ENCODE results near the gene GADL1. TPM values are rescaled to one million over a fixed set of nuclear protein-coding genes. Genes with fewer than 3 reads are reported as not detected.

The GADL1 gene
- total and polyA plus RNA-seq, 9 donors: 0.01 to 13.3 (median 0.23) TPM; not detected in 3

- Histone ChIP-seq H3K9me3 (no peaks in the 10 kb centered on the region), H3K27me3 (no peaks in the 10 kb centered on the region), H3K27ac (no peak overlapping the region), H3K4me3 (no peak overlapping the region), H3K4me1 (ENCODE audit: insufficient read depth) (no peaks in the 10 kb centered on the region), H3K36me3 (no peaks in the 10 kb centered on the region)
- intact Hi-C loops (cut with DNase I): loop anchor here in 1 of 4 donors (5.0 kb wide), 1 partner anchor 711 kb away; no protein-coding TSS in a partner anchor
- DNase-seq: no peak
- TF ChIP-seq CTCF (IDR thresholded peaks at IDR 0.05): no peak
- WGBS, 3 donors: 88 to 93% (median 89%) methylated on average over 3 of the region's 3 CpGs
Observed at GRCh38 chr3:30753766-30754165, 140.7 kb downstream of the GADL1 start.

GRCh38 chr3:30752970-30753369 is 141.5 kb downstream of the GADL1 start:
- Histone ChIP-seq H3K4me3 (no peak overlapping the region), H3K27ac (no peak overlapping the region), H3K36me3 (no peaks in the 10 kb centered on the region), H3K27me3 (no peaks in the 10 kb centered on the region), H3K9me3 (no peaks in the 10 kb centered on the region), H3K4me1 (ENCODE audit: insufficient read depth) (no peaks in the 10 kb centered on the region)
- no peak for TF ChIP-seq CTCF (IDR thresholded peaks at IDR 0.05)
- no peak for DNase-seq
- intact Hi-C loops (cut with DNase I): loop anchor here in 1 of 4 donors (5.0 kb wide), 1 partner anchor 711 kb away; no protein-coding TSS in a partner anchor
- 81 to 90% (median 82%) methylated on average over 4 of the region's 4 CpGs for WGBS, 3 donors

- H3K4me1 ChIP-seq (ENCODE audit: insufficient read depth): no peaks in the 10 kb centered on the region
- no peak overlapping the region for H3K27ac ChIP-seq
- DNase-seq: no peak
- TF ChIP-seq CTCF (IDR thresholded peaks at IDR 0.05): no peak
- TF ChIP-seq EP300 (IDR thresholded peaks at IDR 0.05): no peak
- no peak for TF ChIP-seq POLR2A (IDR thresholded peaks at IDR 0.05)
- no peaks in the 10 kb centered on the region for H3K27me3 ChIP-seq
- no peak overlapping the region for H3K4me3 ChIP-seq
- no peaks in the 10 kb centered on the region for H3K9me3 ChIP-seq
- intact Hi-C loops (cut with DNase I): loop anchor here in 1 of 4 donors (5.0 kb wide), 1 partner anchor 710 kb away; no protein-coding TSS in a partner anchor
- no peaks in the 10 kb centered on the region for H3K36me3 ChIP-seq
- WGBS, 3 donors: 92 to 93% (median 92%) methylated on average over 5 of the region's 5 CpGs
Observed at GRCh38 chr3:30752491-30752890, 142.0 kb downstream of the GADL1 start.

- WGBS, 3 donors: 63 to 66% (median 65%) methylated on average over 11 of the region's 11 CpGs
- TF ChIP-seq POLR2A (IDR thresholded peaks at IDR 0.05) (no peak), CTCF (IDR thresholded peaks at IDR 0.05) (no peak), EP300 (IDR thresholded peaks at IDR 0.05) (no peak)
- no peaks in the 10 kb centered on the region for H3K4me1 ChIP-seq (ENCODE audit: insufficient read depth)
- no peaks in the 10 kb centered on the region for H3K27me3 ChIP-seq
- H3K36me3 ChIP-seq: no peaks in the 10 kb centered on the region
- intact Hi-C loops (cut with DNase I): loop anchor here in 1 of 4 donors (5.0 kb wide), 1 partner anchor 709 kb away; no protein-coding TSS in a partner anchor
- DNase-seq: peak in 4 of 5 donors; percentile 26 to 53 (median 40)
- no peak overlapping the region for H3K27ac ChIP-seq
- no peak overlapping the region for H3K4me3 ChIP-seq
- H3K9me3 ChIP-seq: no peaks in the 10 kb centered on the region
Observed at GRCh38 chr3:30751610-30752299, 142.7 kb downstream of the GADL1 start.
